ENCODE data around the gene RTKN.
"Not testable (repeated sequence)": the region's sequence is repeated elsewhere in the genome, so short reads cannot be mapped to it uniquely, and the experiment has no call there.

RTKN gene, protein sequence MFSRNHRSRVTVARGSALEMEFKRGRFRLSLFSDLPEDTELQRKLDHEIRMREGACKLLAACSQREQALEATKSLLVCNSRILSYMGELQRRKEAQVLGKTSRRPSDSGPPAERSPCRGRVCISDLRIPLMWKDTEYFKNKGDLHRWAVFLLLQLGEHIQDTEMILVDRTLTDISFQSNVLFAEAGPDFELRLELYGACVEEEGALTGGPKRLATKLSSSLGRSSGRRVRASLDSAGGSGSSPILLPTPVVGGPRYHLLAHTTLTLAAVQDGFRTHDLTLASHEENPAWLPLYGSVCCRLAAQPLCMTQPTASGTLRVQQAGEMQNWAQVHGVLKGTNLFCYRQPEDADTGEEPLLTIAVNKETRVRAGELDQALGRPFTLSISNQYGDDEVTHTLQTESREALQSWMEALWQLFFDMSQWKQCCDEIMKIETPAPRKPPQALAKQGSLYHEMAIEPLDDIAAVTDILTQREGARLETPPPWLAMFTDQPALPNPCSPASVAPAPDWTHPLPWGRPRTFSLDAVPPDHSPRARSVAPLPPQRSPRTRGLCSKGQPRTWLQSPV

GRCh38 chr2:74441690-74442482 is at the start of gene RTKN:
TSS of gene RTKN (minus strand) at chr2:74441937. CDS start at chr2:74441816, 121 bp downstream.
- peak; percentile 18 for DNase-seq

GRCh38 chr2:74489906-74490305 is 48.2 kb upstream of the RTKN start:
- DNase-seq, result no peak

- no peak for DNase-seq
These were observed 47.1 kb upstream of the RTKN start for GRCh38 chr2:74488643-74489481.

GRCh38 chr2:74486141-74486540 is 44.4 kb upstream of the RTKN start:
- no peak for DNase-seq

DNA sequence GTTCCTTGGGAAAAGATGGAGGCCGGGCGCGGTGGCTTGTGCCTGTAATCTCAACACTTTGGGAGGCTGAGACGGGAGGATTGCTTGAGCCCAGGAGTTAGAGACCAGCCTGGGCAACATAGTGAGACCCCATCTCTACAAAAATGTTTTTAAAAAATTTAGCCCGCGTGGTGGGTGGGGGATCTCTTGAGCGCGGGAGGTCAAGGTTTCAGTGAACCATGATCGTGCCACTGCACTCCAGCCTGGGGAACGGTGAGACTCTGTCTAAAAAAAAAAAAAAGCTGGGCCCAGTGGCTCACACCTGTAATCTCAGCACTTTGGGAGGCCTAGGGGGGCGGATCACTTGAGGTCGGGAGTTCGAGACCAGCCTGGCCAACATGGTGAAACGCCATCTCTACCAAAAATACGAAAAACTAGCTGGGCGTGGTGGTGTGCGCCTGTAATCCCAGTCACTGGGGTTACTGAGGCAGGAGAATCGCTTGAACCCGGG is 42.0 kb upstream of the RTKN start:
- not testable (repeated sequence) for DNase-seq

GRCh38 chr2:74482801-74483674 is 41.3 kb upstream of the RTKN start, which contains the start of the genes CCDC142 and TTC31:
TSS of gene CCDC142 (minus strand) at chr2:74482998. CDS start at chr2:74482837, 161 bp downstream.
TSS of gene TTC31 (plus strand) at chr2:74483081. CDS start at chr2:74483096, 15 bp downstream.
- DNase-seq, result peak; percentile 91

DNA sequence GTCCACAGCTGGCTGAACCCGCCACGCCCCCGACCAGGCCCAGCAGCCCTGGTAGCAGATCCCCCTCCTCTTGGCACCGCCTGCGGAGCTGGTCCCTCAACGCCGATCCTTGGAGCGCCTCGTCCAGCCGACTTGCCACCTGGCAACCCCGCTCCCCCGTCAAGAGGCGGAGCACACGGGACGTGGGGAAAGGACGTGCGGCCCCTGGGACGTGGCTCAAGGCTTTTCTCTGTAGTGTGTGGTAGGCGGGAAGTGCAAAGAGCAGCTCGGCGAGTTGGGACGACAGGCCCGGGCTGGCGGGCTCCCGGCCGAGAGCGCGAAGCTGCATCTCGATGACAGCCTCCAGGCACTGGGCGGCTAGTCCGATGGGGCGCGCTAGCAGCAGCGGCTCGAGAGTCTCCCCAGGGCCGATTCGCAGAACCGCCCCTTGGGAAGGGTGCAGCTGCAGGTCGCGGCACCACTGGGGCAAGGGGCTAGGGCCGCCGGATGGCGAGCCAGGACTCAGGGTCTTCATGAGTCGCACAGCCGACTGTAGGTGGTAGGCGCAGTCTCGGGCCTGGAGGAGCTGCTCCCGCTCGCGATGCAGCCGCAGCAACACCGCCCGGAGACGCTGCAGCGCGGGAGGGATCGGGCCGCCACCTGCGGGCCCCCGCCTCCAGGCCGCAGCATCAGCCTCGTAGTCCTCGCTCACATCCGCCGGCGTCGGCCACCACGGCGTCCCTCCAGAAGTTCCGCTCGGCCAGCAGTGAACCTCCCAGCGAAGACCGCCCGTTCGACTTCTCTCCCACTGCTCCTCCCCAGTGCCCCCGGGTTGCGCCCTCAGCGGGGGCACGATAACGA is 40.4 kb upstream of the RTKN start:
- DNase-seq, result peak; percentile 42

DNA sequence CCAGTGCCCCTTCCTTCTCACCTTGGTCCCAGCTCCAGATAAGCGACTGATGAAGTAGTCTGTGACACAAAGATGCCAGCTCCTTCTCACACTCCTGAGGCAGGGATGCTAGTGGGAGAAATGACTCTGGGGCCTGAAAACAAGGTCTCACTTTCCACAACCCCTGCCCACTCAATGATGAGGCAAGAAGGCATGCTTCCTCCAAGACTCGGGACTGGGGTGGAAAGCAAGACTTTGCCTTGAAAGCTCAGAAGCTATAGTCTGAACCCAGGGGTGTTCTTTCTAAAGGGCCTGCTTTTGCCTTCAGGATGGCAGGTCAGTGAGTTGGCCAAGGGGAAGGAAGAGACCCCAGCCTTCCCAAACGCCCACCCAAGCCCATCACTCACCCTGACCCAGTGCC is 39.7 kb upstream of the RTKN start:
- DNase-seq, result no peak

DNA sequence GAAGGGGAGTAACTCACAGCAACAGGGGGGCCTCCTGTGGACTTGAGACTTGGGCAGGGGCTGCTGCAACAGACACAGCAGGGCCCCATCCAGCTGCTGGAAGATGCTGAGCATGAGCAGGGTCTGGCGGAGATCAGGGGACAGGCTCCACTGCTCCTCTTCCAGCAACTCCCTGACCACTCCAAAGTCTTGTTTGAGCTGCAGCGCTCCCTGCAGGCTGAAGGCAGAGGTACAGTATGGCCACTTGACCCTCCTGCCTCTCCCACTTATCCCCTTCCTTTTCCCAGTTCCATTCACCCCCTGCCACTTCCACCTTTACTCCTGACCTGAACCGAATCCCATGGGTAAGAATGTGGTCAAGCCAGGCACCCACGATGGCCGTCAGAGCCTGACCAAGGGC is 33.2 kb upstream of the RTKN start:
- DNase-seq, result no peak

DNA sequence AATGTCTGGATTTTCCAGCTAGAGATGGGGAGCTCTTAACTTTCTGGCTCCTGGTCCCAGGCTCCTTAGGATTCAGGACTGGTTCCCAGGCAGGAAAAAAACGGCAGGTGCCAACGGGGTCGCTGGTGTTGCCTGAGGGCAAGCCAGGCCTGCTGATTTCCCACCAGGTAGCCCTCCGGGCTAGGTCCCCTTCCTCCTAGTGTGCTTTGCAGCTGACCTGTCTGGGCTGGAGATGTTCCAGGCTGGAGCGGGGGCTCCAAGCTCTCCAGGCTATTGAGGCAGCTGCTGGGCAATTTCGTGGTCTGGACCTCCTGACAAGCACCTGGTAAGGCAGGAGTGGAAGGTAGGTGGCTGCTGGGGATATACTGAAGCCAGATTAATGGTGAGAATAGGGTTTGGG is 32.7 kb upstream of the RTKN start:
- DNase-seq, result no peak

- no peak for DNase-seq
These were observed 31.2 kb upstream of the RTKN start for GRCh38 chr2:74472945-74473258.

DNA sequence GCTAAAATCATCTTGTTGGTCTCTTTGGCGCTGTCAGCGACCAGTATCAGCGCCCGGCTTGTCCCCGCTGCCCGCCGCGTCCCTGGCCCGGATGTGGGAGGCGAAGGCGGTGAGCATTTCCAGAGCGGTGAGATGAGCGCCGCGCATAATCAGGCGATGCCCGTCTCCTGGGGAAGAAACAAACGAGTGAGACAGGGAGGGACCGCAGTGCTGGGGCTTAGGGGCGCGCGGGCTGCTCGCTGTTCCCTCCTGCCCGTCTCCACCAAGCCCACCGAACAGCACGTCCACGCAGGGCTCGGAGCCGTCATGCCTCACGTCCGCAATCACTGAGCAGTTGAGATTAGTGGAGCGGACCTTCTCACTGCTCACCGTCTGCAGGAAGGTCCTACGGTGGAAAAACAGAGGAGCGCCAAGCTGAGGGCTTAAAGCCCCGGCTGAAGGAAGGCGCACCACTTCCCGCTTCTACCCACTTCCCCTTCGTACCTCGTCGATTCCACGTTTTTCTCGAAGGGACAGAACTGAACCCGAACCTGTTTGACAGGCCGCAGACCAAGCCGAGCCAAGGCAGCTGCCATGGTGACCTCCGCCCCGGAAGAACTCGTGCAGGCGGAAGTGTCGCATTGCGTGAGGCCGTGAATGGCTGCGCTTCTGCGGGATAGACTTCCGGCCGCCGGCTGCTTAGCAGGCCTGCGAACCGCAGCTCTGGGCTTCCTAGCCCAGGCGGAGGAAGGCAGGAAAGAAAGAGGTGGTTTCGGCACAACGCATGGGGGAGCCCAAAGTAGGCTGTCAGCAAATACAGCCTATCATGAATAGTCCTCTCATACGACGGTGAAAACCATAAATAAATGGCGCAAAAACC is 30.6 kb upstream of the RTKN start, which contains the start of gene MRPL53:
MRPL53 (minus strand) TSS at position 595 of the 859 bp plus-strand sequence; CDS start at position 575, 20 bp downstream.
- peak; percentile 98 for DNase-seq

- DNase-seq, result no peak
These were observed 29.8 kb upstream of the RTKN start for GRCh38 chr2:74471332-74472065.

DNA sequence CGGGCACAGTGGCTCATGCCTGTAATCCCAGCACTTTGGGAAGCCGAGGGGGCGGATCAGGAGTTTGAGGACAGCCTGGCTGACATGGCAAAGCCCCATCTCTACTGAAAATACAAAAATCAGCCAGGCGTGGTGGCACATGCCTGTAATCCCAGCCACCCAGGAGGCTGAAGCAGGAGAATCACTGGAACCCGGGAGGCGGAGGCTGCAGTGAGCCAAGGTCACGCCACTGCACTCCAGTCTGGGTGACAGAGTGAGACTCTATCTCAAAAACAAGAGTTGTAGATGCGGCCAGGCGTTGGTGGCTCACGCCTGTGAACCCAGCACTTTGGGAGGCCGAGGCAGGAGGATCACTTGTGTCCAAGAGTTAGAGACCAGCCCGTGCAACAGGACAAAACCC is 29.0 kb upstream of the RTKN start:
- not testable (repeated sequence) for DNase-seq

GRCh38 chr2:74464406-74464805 is 22.7 kb upstream of the RTKN start:
- DNase-seq, result no peak

- DNase-seq, result no peak
These were observed 21.0 kb upstream of the RTKN start for GRCh38 chr2:74462786-74463105.

GRCh38 chr2:74462054-74462785 is 20.5 kb upstream of the RTKN start:
- DNase-seq, result no peak

Data from activated CD4-positive, alpha-beta T cell treated with anti-CD3 and anti-CD28 coated beads, Interleukin-2, amount 50 U/mL, for 1 hour (primary cell).